ENCODE measurements around the gene POU3F3. TPM values are rescaled to one million over a fixed set of nuclear protein-coding genes. Genes with fewer than 3 reads are reported as not detected.

The POU3F3 gene
- total RNA-seq, 2 experiments from 2014 or later: 2.7 to 3.1 TPM

GRCh38 chr2:104901037-104901881, 47.3 kb downstream of the POU3F3 start:
- no TSS peak for BruUV-seq (replicated peaks)
- no peaks in the 10 kb centered on the region for H3K36me3 ChIP-seq (ENCODE audit: insufficient read depth, low read length)
- no peaks in the 10 kb centered on the region for H3K4me1 ChIP-seq (ENCODE audit: insufficient read depth, low read length, poor library complexity, severe bottlenecking)
- CTCF ChIA-PET (ENCODE audit: unreplicated experiment): no interaction called here
- no peaks in the 10 kb centered on the region for H3K9me2 ChIP-seq (ENCODE audit: insufficient read depth, low read length)
- TF ChIP-seq CTCF (conservative IDR thresholded peaks at IDR 0.05; ENCODE audit: low read length): no peak
- TF ChIP-seq EZH2phosphoT487 (IDR thresholded peaks at IDR 0.05; ENCODE audit: borderline replicate concordance, low read depth, low read length): no peak
- no peaks in the 10 kb centered on the region for H4K20me1 ChIP-seq (ENCODE audit: insufficient read depth, low read length)
- H3K79me2 ChIP-seq (ENCODE audit: insufficient read depth, low read depth, low read length): no peaks in the 10 kb centered on the region
- DNase-seq (ENCODE audit: low spot score): no peak
- no peak overlapping the region for H2AFZ ChIP-seq (ENCODE audit: low read length)
- no peak overlapping the region for H3K27ac ChIP-seq (ENCODE audit: low read depth, low read length, poor library complexity, severe bottlenecking)
- H3K4me2 ChIP-seq (ENCODE audit: low read length): no peak overlapping the region
- H3K9me3 ChIP-seq (ENCODE audit: low read length): no peaks in the 10 kb centered on the region
- H3K4me3 ChIP-seq (ENCODE audit: low read depth, low read length, poor library complexity, severe bottlenecking): no peak overlapping the region
- POLR2A ChIA-PET: interaction anchor here (0.6 to 0.8 kb wide), 3 partner anchors 22 to 245 kb away, joined by 3 read pairs; no protein-coding TSS in a partner anchor
- intact Hi-C loops (cut with micrococcal nuclease; ENCODE audit: unreplicated experiment): no loop called here

- no peak for TF ChIP-seq EZH2phosphoT487 (IDR thresholded peaks at IDR 0.05; ENCODE audit: borderline replicate concordance, low read depth, low read length)
- no peak for TF ChIP-seq CTCF (conservative IDR thresholded peaks at IDR 0.05; ENCODE audit: low read length)
- Histone ChIP-seq H3K36me3 (ENCODE audit: insufficient read depth, low read length) (no peaks in the 10 kb centered on the region), H3K79me2 (ENCODE audit: insufficient read depth, low read depth, low read length) (no peaks in the 10 kb centered on the region), H3K9me2 (ENCODE audit: insufficient read depth, low read length) (no peaks in the 10 kb centered on the region), H3K9me3 (ENCODE audit: low read length) (no peaks in the 10 kb centered on the region), H3K4me2 (ENCODE audit: low read length) (no peak overlapping the region), H3K27ac (ENCODE audit: low read depth, low read length, poor library complexity, severe bottlenecking) (no peak overlapping the region), H3K4me3 (ENCODE audit: low read depth, low read length, poor library complexity, severe bottlenecking) (no peak overlapping the region), H2AFZ (ENCODE audit: low read length) (no peak overlapping the region), H4K20me1 (ENCODE audit: insufficient read depth, low read length) (no peaks in the 10 kb centered on the region), H3K4me1 (ENCODE audit: insufficient read depth, low read length, poor library complexity, severe bottlenecking) (no peaks in the 10 kb centered on the region)
- BruUV-seq (replicated peaks): no TSS peak
- DNase-seq (ENCODE audit: low spot score): no peak
- ChIA-PET POLR2A (interaction anchor here (0.6 kb wide), 1 partner anchor 53 kb away, joined by 3 read pairs; no protein-coding TSS in a partner anchor), CTCF (ENCODE audit: unreplicated experiment) (no interaction called here)
- intact Hi-C loops (cut with micrococcal nuclease; ENCODE audit: unreplicated experiment): no loop called here
These were observed 48.4 kb downstream of the POU3F3 start for GRCh38 chr2:104902317-104902716.

Small RNAs within 50 kb of the gene (small RNA-seq; reads per million reads assigned to genes)
- gene AC018730.1: not detected

Other genes starting within 250 kb of the POU3F3 start
- gene MRPS9, start 184.0 kb downstream of the POU3F3 start, total RNA-seq (2014; rRNA removed; shearing (Covaris generic)): 25.9 and 32.1 TPM in 2 replicates
- gene MRPS9, start 184.0 kb downstream of the POU3F3 start, total RNA-seq (2022): 41.1 and 42.6 TPM in 2 replicates